H1 (cell line): Measurements from ENCODE around the gene CBL. TPM values are rescaled to one million over a fixed set of nuclear protein-coding genes. Genes with fewer than 3 reads are reported as not detected.
A peak's percentile ranks its signal among the peaks of the same experiment; 100 is the strongest.

Source experiments
- CEBPB ChIP-seq: IDR thresholded peaks from 2 replicates; pipeline ENCODE4 v1.6.1; 2012; ENCODE audit warnings: low read depth, low read length
- SAP30 ChIP-seq: fragments of 300-600 bp; sonication (generic); IDR thresholded peaks from 2 replicates; pipeline ENCODE4 v1.7.1; 2012; ENCODE audit warnings: low read length, moderate library complexity, mild to moderate bottlenecking, inconsistent platforms; ENCODE audit not compliant: insufficient read depth, insufficient replicate concordance
- SIRT6 ChIP-seq: IDR thresholded peaks from one replicate; pipeline ENCODE4 v1.7.1; 2012; ENCODE audit warnings: low read length, inconsistent platforms
- polyA plus RNA-seq, 7 experiments: library from polyadenylated mRNA; depleted of rRNA in 3 of 7; stranded (reverse) in 5 of 7; unstranded in 2 of 7; fragments of >200 nt in 5 of 7; fragments of 200-250 nt in 2 of 7; gene quantifications; 1 replicate in 5 of 7; 2 replicates in 1 of 7; 4 replicates in 1 of 7; pipeline versions ENCODE4 v1.2.1 to v1.2.3, GENCODE V29; 2011 to 2013; ENCODE audit warnings: missing spikeins in 2 of 7, mixed read lengths in 2 of 7
- total RNA-seq: library from RNA; stranded (reverse); fragmentation: NEBNext Ultra II Directional; extraction: Animal tissue kit (Norgen Biotek cat#: 25700); gene quantifications from 2 replicates; pipeline ENCODE4 v1.2.1, GENCODE V29; 2021

Gene CBL
- total and polyA plus RNA-seq, 2 of the 8 experiments (the other 6 are each of a cell fraction or from before 2014, with no cell fraction given): 23.1 to 57.8 TPM

DNA sequence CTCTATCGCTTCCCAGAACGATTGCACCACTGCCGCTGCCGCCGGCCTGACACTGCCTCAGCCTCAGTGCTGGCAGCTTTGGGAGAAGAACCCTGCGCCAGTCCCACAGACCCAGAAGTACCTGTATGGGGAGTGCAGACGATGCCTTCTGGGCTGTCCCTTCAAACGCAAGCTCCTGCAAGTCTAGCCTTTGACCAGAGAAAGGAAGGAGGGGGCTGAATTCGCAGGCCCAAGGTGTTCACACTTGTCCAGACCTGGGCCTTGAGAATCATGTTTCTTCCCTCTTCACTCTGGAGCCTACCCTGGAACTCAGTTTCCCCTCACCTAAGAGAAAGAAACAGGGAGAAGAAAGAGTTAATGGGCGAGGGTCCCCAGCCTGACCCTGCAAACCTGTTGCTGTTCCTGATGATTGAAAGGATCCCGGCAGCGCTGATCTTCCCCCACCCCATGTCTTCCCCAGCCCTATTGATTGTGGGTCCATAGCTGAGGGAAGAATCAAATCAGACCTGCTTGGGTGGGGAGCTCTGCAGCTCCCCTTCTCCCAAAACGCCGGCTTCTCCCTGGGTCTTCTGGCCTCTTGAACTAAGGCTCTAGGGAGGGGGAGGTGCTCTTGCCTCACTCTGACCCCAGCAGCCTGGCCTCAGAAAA, 111.6 kb downstream of the CBL start (continued):
- TF ChIP-seq CEBPB (peak; percentile 41; the same call in 1 of the 2 replicates), SIRT6 (no peak), SAP30 (peak; percentile 70)
- TF ChIP-seq, all 59 proteins: peak for 2
